Tibial artery (tissue), 4 donors: ENCODE data around the gene LMNTD1.

Experiments used
- DNase-seq, 2 donors: peaks; one replicate each; pipeline ENCODE4 v3.0.0-alpha.2; 2019
- H3K27ac ChIP-seq, 2 donors: fragments of 200-600 bp; sonication (generic) in 1 of 2; 1 replicate in 1 of 2; 2 replicates in 1 of 2; pipeline ENCODE4 v1.5.1; 2018 to 2019; ENCODE audit warnings: mild to moderate bottlenecking in 1 of 2
- H3K27me3 ChIP-seq, 2 donors: fragments of 200-600 bp; sonication (generic) in 1 of 2; one replicate each; pipeline versions ENCODE4 v1.5.1 to v1.6.0; 2016 to 2019
- H3K36me3 ChIP-seq, 3 donors: fragments of 200-600 bp; sonication (generic) in 2 of 3; one replicate each; pipeline ENCODE4 v1.5.1; 2016 to 2019; ENCODE audit warnings: mild to moderate bottlenecking in 2 of 3
- H3K4me1 ChIP-seq, 4 donors: fragments of 200-600 bp; sonication (generic) in 2 of 4; 1 replicate in 3 of 4; 2 replicates in 1 of 4; pipeline ENCODE4 v1.5.1; 2016 to 2019
- H3K4me3 ChIP-seq, 2 donors: fragments of 200-600 bp; sonication (generic) in 1 of 2; 1 replicate in 1 of 2; 2 replicates in 1 of 2; pipeline ENCODE4 v1.5.1; 2018 to 2019; ENCODE audit warnings: mild to moderate bottlenecking in 2 of 2
- H3K9me3 ChIP-seq, 3 donors: fragments of 200-600 bp; sonication (generic) in 1 of 3; one replicate each; pipeline ENCODE4 v1.5.1; 2016 to 2019
- CTCF ChIP-seq, 2 experiments: fragments of 200-600 bp in 1 of 2; fragments of 450-650 bp in 1 of 2; IDR thresholded peaks; one replicate each; pipeline ENCODE4 v1.5.1; 2017 to 2019; ENCODE audit warnings: antibody characterized with exemption in 2 of 2, mild to moderate bottlenecking in 1 of 2, moderate library complexity in 1 of 2
- intact Hi-C: fragments of 100-400 bp; cut with DNase I; formaldehyde crosslinking; loops from one replicate; pipeline ENCODE4 v1.15.0; 2023; ENCODE audit warnings: low total_unique reads

LMNTD1 gene

DNA sequence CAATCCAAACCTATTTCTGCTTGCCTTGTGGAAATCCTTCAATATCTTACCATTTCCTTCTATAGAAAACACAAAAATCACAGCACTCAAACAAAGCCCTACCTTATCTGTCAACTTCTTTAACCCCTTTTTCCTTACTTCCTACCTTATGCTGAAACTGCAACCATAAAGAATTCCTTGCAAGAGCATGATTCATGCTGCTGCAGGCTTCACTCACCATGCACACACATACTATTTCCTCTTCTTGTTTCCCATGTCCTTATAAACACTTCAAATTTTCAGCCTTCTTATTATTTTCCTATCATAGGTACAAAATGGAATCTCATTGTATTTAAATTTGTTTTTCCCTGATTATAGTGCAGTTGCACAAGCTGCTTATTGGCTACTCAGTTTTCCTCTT lies 23.3 kb downstream of the LMNTD1 start:
- intact Hi-C loops: no loop called here
- no peak for TF ChIP-seq CTCF (IDR thresholded peaks at IDR 0.05)
- no peaks in the 10 kb centered on the region for H3K9me3 ChIP-seq
- H3K4me1 ChIP-seq: no peaks in the 10 kb centered on the region
- H3K36me3 ChIP-seq: no peaks in the 10 kb centered on the region
- DNase-seq: no peak
- H3K27ac ChIP-seq: no peak overlapping the region
- no peaks in the 10 kb centered on the region for H3K27me3 ChIP-seq
- no peak overlapping the region for H3K4me3 ChIP-seq

GRCh38 chr12:25526778-25527177 lies 26.3 kb downstream of the LMNTD1 start:
- H3K27me3 ChIP-seq: no peaks in the 10 kb centered on the region
- H3K27ac ChIP-seq: no peak overlapping the region
- no peaks in the 10 kb centered on the region for H3K36me3 ChIP-seq
- intact Hi-C loops: no loop called here
- no peaks in the 10 kb centered on the region for H3K9me3 ChIP-seq
- H3K4me1 ChIP-seq: no peaks in the 10 kb centered on the region
- TF ChIP-seq CTCF (IDR thresholded peaks at IDR 0.05): no peak
- H3K4me3 ChIP-seq: no peak overlapping the region
- DNase-seq: no peak

GRCh38 chr12:25524366-25524765 lies 28.7 kb downstream of the LMNTD1 start:
- no peaks in the 10 kb centered on the region for H3K4me1 ChIP-seq
- H3K27me3 ChIP-seq: no peaks in the 10 kb centered on the region
- DNase-seq: no peak
- no peaks in the 10 kb centered on the region for H3K36me3 ChIP-seq
- no peak overlapping the region for H3K27ac ChIP-seq
- TF ChIP-seq CTCF (IDR thresholded peaks at IDR 0.05): no peak
- intact Hi-C loops: no loop called here
- no peaks in the 10 kb centered on the region for H3K9me3 ChIP-seq
- no peak overlapping the region for H3K4me3 ChIP-seq

DNA sequence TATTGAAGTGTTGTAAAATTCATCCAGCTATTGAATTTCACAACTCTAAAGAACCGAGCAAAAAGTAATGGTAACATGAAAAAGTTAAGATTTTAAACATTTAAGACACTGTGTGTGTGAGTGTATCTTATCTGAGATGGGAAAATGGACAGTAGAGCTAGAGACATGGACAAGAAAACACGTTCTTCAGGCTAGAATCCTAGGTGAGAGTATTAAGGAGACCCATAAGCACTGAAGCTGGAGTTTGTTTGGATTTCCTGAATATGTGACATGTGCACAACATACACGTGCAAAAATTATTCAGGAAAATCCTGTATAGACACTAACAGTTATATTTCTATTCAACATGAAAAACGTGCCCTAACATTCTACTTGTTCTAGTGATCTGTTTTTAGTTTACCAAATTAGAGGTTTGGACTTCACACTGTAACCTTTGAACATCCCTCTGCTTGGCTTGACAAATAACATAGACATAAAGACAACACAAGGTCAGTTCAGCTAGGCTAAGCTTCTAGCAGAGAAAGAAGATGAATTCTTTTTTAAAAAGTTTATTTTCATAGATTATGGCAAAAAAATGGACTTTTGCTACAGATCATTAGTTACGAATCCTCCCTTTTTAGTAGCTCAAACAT lies 31.3 kb downstream of the LMNTD1 start:
- H3K4me1 ChIP-seq: no peaks in the 10 kb centered on the region
- no peaks in the 10 kb centered on the region for H3K27me3 ChIP-seq
- no peak for DNase-seq
- intact Hi-C loops: no loop called here
- no peak for TF ChIP-seq CTCF (IDR thresholded peaks at IDR 0.05)
- no peaks in the 10 kb centered on the region for H3K36me3 ChIP-seq
- no peaks in the 10 kb centered on the region for H3K9me3 ChIP-seq
- no peak overlapping the region for H3K27ac ChIP-seq
- no peak overlapping the region for H3K4me3 ChIP-seq

DNA sequence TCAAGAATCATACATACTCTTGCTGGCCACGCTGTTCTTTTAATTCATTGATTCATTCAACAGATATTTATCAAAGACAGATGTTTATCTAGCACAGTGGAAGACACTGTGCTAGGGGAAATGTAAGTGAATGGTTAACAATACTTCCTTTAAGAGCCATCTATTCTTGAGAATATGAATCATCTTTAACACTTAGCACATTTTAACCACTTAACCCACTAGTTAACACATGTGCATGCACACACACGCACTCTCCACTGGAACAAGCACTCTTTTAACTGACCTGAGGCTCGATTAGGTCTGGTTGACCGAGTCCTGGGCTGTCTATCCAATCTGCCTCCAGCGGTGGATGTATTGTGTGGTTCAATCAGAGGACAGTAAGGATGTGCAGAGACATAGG lies 34.6 kb downstream of the LMNTD1 start:
- TF ChIP-seq CTCF (IDR thresholded peaks at IDR 0.05): no peak
- intact Hi-C loops: no loop called here

GRCh38 chr12:25504744-25505143 lies 48.3 kb downstream of the LMNTD1 start:
- intact Hi-C loops: no loop called here
- no peak for TF ChIP-seq CTCF (IDR thresholded peaks at IDR 0.05)

More for the DNA sequence above, 34.6 kb downstream of the LMNTD1 start:
- no peaks in the 10 kb centered on the region for H3K36me3 ChIP-seq
- DNase-seq: no peak
- H3K27me3 ChIP-seq: no peaks in the 10 kb centered on the region
- no peak overlapping the region for H3K4me3 ChIP-seq
- no peaks in the 10 kb centered on the region for H3K9me3 ChIP-seq
- no peak overlapping the region for H3K27ac ChIP-seq
- no peaks in the 10 kb centered on the region for H3K4me1 ChIP-seq

More at GRCh38 chr12:25504744-25505143, 48.3 kb downstream of the LMNTD1 start:
- no peaks in the 10 kb centered on the region for H3K36me3 ChIP-seq
- H3K9me3 ChIP-seq: no peaks in the 10 kb centered on the region
- DNase-seq: no peak
- no peaks in the 10 kb centered on the region for H3K4me1 ChIP-seq
- no peaks in the 10 kb centered on the region for H3K27me3 ChIP-seq
- no peak overlapping the region for H3K4me3 ChIP-seq
- H3K27ac ChIP-seq: no peak overlapping the region
